Upper lobe of left lung (tissue), 4 donors: Measurements from ENCODE around the gene FAXC.

Experiments used
- EP300 ChIP-seq, 4 donors: sonication (generic); formaldehyde crosslinking; IDR thresholded peaks; one replicate each; pipeline ENCODE4 v1.5.1; 2017; ENCODE audit warnings: antibody characterized with exemption in 4 of 4, control low read depth in 2 of 4
- POLR2AphosphoS5 ChIP-seq, 2 donors: sonication (generic); formaldehyde crosslinking; IDR thresholded peaks; one replicate each; pipeline ENCODE4 v1.5.1; 2017; ENCODE audit warnings: antibody characterized with exemption in 2 of 2
- TF ChIP-seq, protein P1 (sequence below), 6 experiments: fragments of 450-650 bp in 4 of 6; fragments of 200-600 bp in 2 of 6; sonication (generic) in 2 of 6; IDR thresholded peaks; one replicate each; pipeline ENCODE4 v1.5.1; 2016 to 2019; ENCODE audit warnings: antibody characterized with exemption in 6 of 6

DNA sequence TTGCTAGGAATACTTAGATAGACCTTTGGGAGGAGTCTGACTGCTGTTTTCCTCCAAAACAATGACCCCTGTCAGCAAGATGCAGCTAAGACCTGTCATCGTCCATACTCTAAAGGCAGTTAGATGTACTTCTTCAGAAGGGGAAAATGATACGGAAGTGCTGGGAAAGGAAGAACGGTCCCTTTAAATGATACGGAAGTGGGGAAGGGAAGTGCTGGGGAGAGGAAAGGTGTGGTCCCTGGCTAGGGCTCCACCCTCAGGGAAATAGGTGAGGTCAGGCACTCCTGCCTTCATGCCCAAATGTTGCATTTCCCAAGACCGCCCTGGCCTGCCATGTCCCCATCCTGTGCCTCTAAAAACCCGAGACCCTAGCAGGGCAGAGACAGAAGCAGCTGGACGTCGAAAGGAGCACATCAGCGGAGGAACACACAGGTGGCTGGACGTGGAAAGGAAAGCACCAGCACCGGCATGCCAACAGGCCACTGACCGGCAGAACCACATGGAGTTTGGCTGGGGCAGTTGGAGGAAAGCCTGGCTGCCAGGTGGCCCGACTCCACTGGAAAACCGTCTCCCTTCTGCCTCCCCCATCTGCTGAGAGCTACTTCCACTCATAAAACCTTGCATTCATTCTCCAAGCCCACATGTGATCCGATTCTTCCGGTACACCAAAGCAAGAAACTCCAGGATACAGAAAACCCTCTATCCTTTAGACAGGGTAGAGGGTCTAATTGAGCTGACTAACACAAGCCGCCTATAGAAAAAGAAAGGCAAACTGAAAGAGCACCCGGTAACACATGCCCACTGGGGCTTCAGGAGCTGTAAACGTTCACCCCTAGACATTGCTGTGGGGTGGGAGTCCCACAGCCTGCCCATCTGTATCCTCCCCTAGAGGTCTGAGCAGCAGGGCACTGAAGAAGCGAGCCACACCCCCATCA, 94.6 kb downstream of the FAXC start:
- TF ChIP-seq, protein P1, sequence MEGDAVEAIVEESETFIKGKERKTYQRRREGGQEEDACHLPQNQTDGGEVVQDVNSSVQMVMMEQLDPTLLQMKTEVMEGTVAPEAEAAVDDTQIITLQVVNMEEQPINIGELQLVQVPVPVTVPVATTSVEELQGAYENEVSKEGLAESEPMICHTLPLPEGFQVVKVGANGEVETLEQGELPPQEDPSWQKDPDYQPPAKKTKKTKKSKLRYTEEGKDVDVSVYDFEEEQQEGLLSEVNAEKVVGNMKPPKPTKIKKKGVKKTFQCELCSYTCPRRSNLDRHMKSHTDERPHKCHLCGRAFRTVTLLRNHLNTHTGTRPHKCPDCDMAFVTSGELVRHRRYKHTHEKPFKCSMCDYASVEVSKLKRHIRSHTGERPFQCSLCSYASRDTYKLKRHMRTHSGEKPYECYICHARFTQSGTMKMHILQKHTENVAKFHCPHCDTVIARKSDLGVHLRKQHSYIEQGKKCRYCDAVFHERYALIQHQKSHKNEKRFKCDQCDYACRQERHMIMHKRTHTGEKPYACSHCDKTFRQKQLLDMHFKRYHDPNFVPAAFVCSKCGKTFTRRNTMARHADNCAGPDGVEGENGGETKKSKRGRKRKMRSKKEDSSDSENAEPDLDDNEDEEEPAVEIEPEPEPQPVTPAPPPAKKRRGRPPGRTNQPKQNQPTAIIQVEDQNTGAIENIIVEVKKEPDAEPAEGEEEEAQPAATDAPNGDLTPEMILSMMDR (IDR thresholded peaks at IDR 0.05), result no peak
- no peak for TF ChIP-seq EP300 (IDR thresholded peaks at IDR 0.05)
- TF ChIP-seq POLR2AphosphoS5 (IDR thresholded peaks at IDR 0.05), result no peak
